T-helper 17 cell (primary cell): Measurements from ENCODE around the gene SPEF1. TPM values are rescaled to one million over a fixed set of nuclear protein-coding genes. Genes with fewer than 3 reads are reported as not detected.
"Not testable (repeated sequence)": the region's sequence is repeated elsewhere in the genome, so short reads cannot be mapped to it uniquely, and the experiment has no call there.

Experiments used
- ATAC-seq: fragments of 150-1000 bp; cut with Tn5 transposase; 2 replicates; pipeline ENCODE4 v1.10.0; 2021; ENCODE audit warnings: mild to moderate bottlenecking, moderate library complexity
- DNase-seq, 3 donors: peaks; one replicate each; pipeline versions ENCODE4 v3.0.0 to v3.0.0-alpha.2; 2020 to 2021
- H3K9me3 ChIP-seq: one replicate; pipeline ENCODE4 v1.7.0; 2013; ENCODE audit warnings: low read length, mild to moderate bottlenecking; ENCODE audit not compliant: control insufficient read depth, poor library complexity, severe bottlenecking
- H3K27ac Mint-ChIP-seq: one replicate; pipeline ENCODE4 v1.8.0; 2022; ENCODE audit warnings: mild to moderate bottlenecking, moderate library complexity, mixed read lengths
- H3K27me3 Mint-ChIP-seq: one replicate; pipeline ENCODE4 v1.8.0; 2022; ENCODE audit warnings: mixed read lengths
- H3K36me3 Mint-ChIP-seq: one replicate; pipeline ENCODE4 v1.8.0; 2022; ENCODE audit warnings: low read depth, mixed read lengths
- H3K4me1 Mint-ChIP-seq: one replicate; pipeline ENCODE4 v1.8.0; 2022; ENCODE audit warnings: mild to moderate bottlenecking, mixed read lengths
- H3K4me3 Mint-ChIP-seq: one replicate; pipeline ENCODE4 v1.8.0; 2022; ENCODE audit warnings: mild to moderate bottlenecking, moderate library complexity, mixed read lengths
- total RNA-seq, 4 donors: library from RNA in 2 of 4; stranded (reverse) in 2 of 4; gene quantifications; one replicate each; pipeline ENCODE4 v1.2.3 and lab custom pipeline; 2022 to 2026

SPEF1 gene
- total RNA-seq, result under 1 TPM in 1 of 2 donors, not detected in 1; 0.18 TPM
- total RNA-seq (lab: John Stamatoyannopoulos, UW), result 0 to 0.46 reads per million in 2 donors

GRCh38 chr20:3781153-3781910 lies at the start of gene SPEF1:
SPEF1 (minus strand) TSS chr20:3781448; CDS start chr20:3781287, 161 bp downstream.
- peaks cover 38% of the 10 kb centered on the region for H3K4me1 Mint-ChIP-seq
- H3K27ac Mint-ChIP-seq, result no peak within 1 kb of the TSS

GRCh38 chr20:3829891-3830290 lies 48.6 kb upstream of the SPEF1 start:
- H3K36me3 Mint-ChIP-seq, DNase-seq, H3K4me1 Mint-ChIP-seq, H3K4me3 Mint-ChIP-seq, ATAC-seq, H3K9me3 ChIP-seq, H3K27ac Mint-ChIP-seq, H3K27me3 Mint-ChIP-seq: not testable (repeated sequence)

More at GRCh38 chr20:3781153-3781910, at the start of gene SPEF1:
- no peak for DNase-seq
- Mint-ChIP-seq H3K36me3 (no peaks in the 10 kb centered on the region), H3K4me3 (peak within 1 kb of the TSS; percentile 76), H3K27me3 (no peaks in the 10 kb centered on the region)
- ATAC-seq, result peak; percentile 59
- H3K9me3 ChIP-seq, result no peaks in the 10 kb centered on the region

GRCh38 chr20:3828798-3829197 lies 47.5 kb upstream of the SPEF1 start:
- DNase-seq (no peak), ATAC-seq (no peak)
- H3K9me3 ChIP-seq, result no peaks in the 10 kb centered on the region
- Mint-ChIP-seq H3K36me3 (peaks cover 2% of the 10 kb centered on the region), H3K27ac (no peak overlapping the region), H3K4me3 (no peak overlapping the region), H3K4me1 (peaks cover 2% of the 10 kb centered on the region), H3K27me3 (no peaks in the 10 kb centered on the region)

DNA sequence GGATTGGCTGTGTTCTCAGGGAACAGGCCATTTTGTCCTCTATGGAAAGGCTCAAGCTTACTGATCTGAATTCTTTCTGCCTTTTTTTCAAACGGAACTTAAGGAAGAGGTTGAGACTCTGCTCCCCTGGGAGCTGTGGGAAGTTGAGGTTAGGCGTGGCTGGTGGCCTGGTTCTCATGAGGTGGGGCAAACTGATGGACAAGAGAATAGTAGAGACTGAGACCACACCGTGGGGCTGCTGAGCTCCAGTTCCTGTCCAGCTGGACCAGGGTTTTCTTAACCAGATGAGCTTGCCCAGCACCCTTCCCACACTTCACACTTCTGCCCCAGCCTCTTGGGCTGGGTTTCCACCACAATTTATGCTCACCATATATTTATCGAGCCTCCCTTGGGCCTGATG lies 45.2 kb upstream of the SPEF1 start:
- DNase-seq (no peak), ATAC-seq (no peak)
- no peaks in the 10 kb centered on the region for H3K27me3 Mint-ChIP-seq
- no peak overlapping the region for H3K4me3 Mint-ChIP-seq
- peaks cover 7% of the 10 kb centered on the region for H3K4me1 Mint-ChIP-seq
- no peak overlapping the region for H3K27ac Mint-ChIP-seq
- H3K36me3 Mint-ChIP-seq, result peaks cover 2% of the 10 kb centered on the region
- no peaks in the 10 kb centered on the region for H3K9me3 ChIP-seq

GRCh38 chr20:3825526-3825925 lies 44.3 kb upstream of the SPEF1 start:
- Mint-ChIP-seq H3K36me3 (peaks cover 2% of the 10 kb centered on the region), H3K4me1 (peaks cover 10% of the 10 kb centered on the region), H3K4me3 (no peak overlapping the region), H3K27me3 (no peaks in the 10 kb centered on the region), H3K27ac (no peak overlapping the region)
- no peaks in the 10 kb centered on the region for H3K9me3 ChIP-seq
- ATAC-seq (no peak), DNase-seq (no peak)

GRCh38 chr20:3823881-3824280 lies 42.6 kb upstream of the SPEF1 start:
- H3K9me3 ChIP-seq, result no peaks in the 10 kb centered on the region
- Mint-ChIP-seq H3K36me3 (peaks cover 2% of the 10 kb centered on the region), H3K27ac (no peak overlapping the region)

GRCh38 chr20:3821996-3822395 lies 40.7 kb upstream of the SPEF1 start:
- Mint-ChIP-seq H3K27me3 (no peaks in the 10 kb centered on the region), H3K4me3 (peak overlapping the region; percentile 93), H3K27ac (peak overlapping the region; percentile 96), H3K36me3 (peaks cover 2% of the 10 kb centered on the region), H3K4me1 (peaks cover 14% of the 10 kb centered on the region)
- DNase-seq (no peak), ATAC-seq (no peak)
- no peaks in the 10 kb centered on the region for H3K9me3 ChIP-seq

More at GRCh38 chr20:3823881-3824280, 42.6 kb upstream of the SPEF1 start:
- Mint-ChIP-seq H3K4me3 (no peak overlapping the region), H3K4me1 (peaks cover 12% of the 10 kb centered on the region), H3K27me3 (no peaks in the 10 kb centered on the region)
- ATAC-seq, result no peak
- DNase-seq, result no peak

DNA sequence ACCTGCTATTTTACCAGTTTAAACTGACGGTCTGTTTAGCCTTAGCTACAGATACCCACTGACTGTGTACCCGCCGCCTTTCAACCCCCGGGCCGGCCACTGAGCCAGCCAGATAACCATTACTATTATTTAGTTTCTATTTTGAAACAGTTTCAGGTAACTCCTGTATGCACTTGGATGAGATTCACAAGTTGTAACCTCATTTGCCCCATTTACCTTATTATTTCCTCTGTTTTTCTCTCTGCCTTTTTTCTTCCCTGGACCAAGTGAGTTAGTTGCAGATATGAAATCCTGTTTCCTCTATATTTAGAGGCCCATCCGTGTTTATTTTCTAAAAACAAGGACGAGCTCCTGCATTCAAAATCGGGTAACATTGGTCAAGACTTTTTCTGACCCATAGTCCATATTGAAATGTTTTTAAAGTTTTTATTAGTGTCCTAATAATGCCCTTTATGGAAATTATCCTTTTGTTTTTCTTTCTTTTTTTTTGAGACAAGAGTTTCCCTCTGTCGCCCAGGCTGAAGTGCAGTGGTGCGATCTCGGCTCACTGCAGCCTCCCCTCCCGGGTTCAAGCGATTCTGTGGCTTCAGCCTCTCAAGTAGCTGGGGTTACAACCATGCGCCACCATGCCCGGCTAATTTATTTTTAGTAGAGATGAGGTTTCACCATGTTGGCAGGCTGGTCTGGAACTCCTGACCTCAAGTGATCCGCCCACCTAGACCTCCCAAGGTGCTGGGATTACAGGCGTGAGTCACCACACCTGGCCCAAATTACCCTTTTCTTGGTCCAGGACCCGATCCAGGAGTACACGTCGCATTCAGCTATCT lies 39.9 kb upstream of the SPEF1 start:
- H3K9me3 ChIP-seq, result no peaks in the 10 kb centered on the region
- Mint-ChIP-seq H3K36me3 (peaks cover 2% of the 10 kb centered on the region), H3K4me3 (peak overlapping the region; percentile 93), H3K27ac (peak overlapping the region; percentile 96), H3K27me3 (no peaks in the 10 kb centered on the region), H3K4me1 (peaks cover 20% of the 10 kb centered on the region)
- DNase-seq (no peak), ATAC-seq (no peak)

GRCh38 chr20:3820048-3820900 lies 39.0 kb upstream of the SPEF1 start, which contains the start of gene AP5S1:
AP5S1 (plus strand) TSS chr20:3820547; CDS start chr20:3822118, 1,571 bp downstream.
- peaks cover 26% of the 10 kb centered on the region for H3K4me1 Mint-ChIP-seq
- no peaks in the 10 kb centered on the region for H3K27me3 Mint-ChIP-seq
- peak within 1 kb of the TSS; percentile 93 for H3K4me3 Mint-ChIP-seq
- H3K36me3 Mint-ChIP-seq, result peaks cover 2% of the 10 kb centered on the region
- peak within 1 kb of the TSS; percentile 96 for H3K27ac Mint-ChIP-seq
- no peaks in the 10 kb centered on the region for H3K9me3 ChIP-seq
- ATAC-seq (peak; percentile 90), DNase-seq (peak; percentile 81 to 86 (median 83))

DNA sequence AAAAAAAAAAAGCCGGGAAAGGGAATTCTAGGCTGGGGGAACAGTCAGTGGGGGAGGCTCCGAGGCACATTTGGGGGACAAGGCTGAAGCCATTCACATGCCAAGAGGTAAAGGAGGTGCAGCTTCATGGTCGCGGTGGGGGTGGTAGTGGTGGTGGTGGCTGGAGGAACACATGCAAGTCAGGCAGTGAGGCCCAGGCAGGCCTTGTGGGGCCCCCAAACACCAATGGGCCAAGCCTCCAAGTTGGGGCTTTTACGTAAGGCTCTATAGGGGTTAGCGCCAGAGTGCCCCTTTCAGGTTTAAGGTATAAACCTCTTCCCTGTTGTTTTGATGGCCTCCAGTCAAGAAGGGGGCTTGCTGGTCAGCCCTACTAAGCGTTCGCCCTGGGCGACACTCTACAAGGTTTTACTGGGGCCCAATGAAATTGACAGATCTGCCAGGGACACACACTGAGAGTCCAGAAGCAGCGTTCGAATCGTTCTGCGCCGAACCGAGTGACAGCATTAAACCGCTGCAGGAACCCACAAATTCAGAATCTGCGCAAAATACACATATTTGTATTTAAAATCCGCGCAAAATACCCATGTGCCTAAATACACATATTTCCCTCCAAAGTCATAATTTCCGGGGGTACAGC lies 38.3 kb upstream of the SPEF1 start:
- Mint-ChIP-seq H3K4me3 (peak overlapping the region; percentile 93), H3K27ac (peak overlapping the region; percentile 96), H3K4me1 (peaks cover 28% of the 10 kb centered on the region), H3K36me3 (peaks cover 2% of the 10 kb centered on the region), H3K27me3 (no peaks in the 10 kb centered on the region)
- no peak for ATAC-seq
- H3K9me3 ChIP-seq, result no peaks in the 10 kb centered on the region
- DNase-seq, result no peak

DNA sequence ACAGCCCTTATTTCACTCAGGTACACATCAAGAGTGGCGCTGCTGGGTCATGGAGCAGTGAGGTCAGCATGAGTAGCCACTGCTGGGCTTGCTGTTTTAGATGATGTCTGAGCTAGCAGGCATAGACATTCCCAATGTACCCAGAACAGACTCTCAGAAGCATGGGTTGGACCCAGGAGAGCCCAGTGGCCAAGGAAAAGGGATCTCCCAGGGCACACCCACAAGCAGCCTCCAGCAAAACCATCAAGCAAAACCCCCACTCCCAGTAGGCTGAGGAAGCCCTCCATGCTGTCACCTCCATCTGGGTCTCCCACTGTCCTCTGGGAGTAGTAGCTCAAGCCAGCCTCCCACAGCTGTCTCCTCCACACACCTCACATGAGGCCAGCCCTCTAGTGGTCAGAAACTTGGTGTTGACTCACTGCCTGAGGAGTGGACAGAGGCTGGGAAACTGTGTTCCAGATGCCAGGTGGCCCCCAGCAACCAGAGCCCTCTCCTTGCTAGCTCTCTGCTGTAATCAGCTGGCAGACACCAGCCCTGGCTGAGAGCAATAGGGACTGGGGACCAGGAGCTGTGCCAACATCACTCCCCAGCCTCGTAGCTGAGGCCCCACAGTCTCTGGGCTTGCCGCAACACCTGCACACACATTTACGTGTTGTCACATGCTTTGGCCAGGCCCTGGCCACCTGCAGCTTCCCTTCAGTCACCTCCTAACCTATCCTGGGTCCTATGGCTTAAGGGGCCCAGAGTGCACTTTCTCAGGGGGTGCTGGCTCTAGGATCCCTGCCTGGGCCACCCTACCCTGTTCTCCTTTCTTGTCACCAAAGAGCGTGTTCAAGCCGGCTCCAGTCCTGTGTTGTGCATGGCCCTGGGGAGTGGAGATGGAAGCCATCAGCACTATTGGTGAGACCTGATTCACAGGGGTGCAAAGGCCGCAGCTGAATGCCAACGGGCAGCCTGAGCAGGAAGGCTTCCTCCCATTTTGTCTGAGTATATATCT lies 37.2 kb upstream of the SPEF1 start:
- peaks cover 31% of the 10 kb centered on the region for H3K4me1 Mint-ChIP-seq
- ATAC-seq, result no peak
- DNase-seq, result no peak
- H3K27ac Mint-ChIP-seq, result peak overlapping the region; percentile 96
- H3K4me3 Mint-ChIP-seq, result no peak overlapping the region
- no peaks in the 10 kb centered on the region for H3K36me3 Mint-ChIP-seq
- H3K9me3 ChIP-seq, result no peaks in the 10 kb centered on the region
- H3K27me3 Mint-ChIP-seq, result no peaks in the 10 kb centered on the region
